ACC112 (cell line): ENCODE data around the gene RABL6.

Experiments
- H2AFZ ChIP-seq: fragments of 200-600 bp; sonication (generic); one replicate; pipeline ENCODE4 v1.6.0; 2017; ENCODE audit warnings: antibody characterized with exemption, low read length; ENCODE audit not compliant: unreplicated experiment
- H3K27ac ChIP-seq: fragments of 200-600 bp; sonication (generic); 2 replicates; pipeline ENCODE4 v1.5.1; 2014; ENCODE audit warnings: low read depth, mild to moderate bottlenecking, antibody characterized with exemption, low read length, moderate library complexity
- H3K27me3 ChIP-seq: fragments of 200-600 bp; sonication (generic); 2 replicates; pipeline ENCODE4 v1.6.1; 2014; ENCODE audit warnings: mild to moderate bottlenecking, antibody characterized with exemption, low read length, moderate library complexity, mixed read lengths; ENCODE audit not compliant: insufficient read depth
- H3K36me3 ChIP-seq: fragments of 200-600 bp; sonication (generic); 2 replicates; pipeline ENCODE4 v1.6.1; 2016; ENCODE audit warnings: mild to moderate bottlenecking, antibody characterized with exemption, low read length, moderate library complexity, mixed read lengths; ENCODE audit not compliant: insufficient read depth
- H3K4me1 ChIP-seq: fragments of 200-600 bp; sonication (generic); one replicate; pipeline ENCODE4 v1.6.1; 2016; ENCODE audit warnings: low read length, mixed read lengths; ENCODE audit not compliant: insufficient read depth, unreplicated experiment, control insufficient read depth
- H3K4me3 ChIP-seq: fragments of 200-600 bp; sonication (generic); 2 replicates; pipeline ENCODE4 v1.5.1; 2014; ENCODE audit warnings: mild to moderate bottlenecking, low read depth, low read length
- H3K79me2 ChIP-seq: fragments of 200-600 bp; sonication (generic); one replicate; pipeline ENCODE4 v1.6.0; 2016; ENCODE audit warnings: low read length; ENCODE audit not compliant: control insufficient read depth, unreplicated experiment, insufficient read depth

The RABL6 gene

GRCh38 chr9:136846376-136847087, 38.8 kb downstream of the RABL6 start:
- H3K4me3 ChIP-seq, result peak overlapping the region; percentile 91
- H3K79me2 ChIP-seq, result no peaks in the 10 kb centered on the region
- peaks cover 14% of the 10 kb centered on the region for H3K4me1 ChIP-seq
- H3K36me3 ChIP-seq, result no peaks in the 10 kb centered on the region
- H3K27me3 ChIP-seq, result peaks cover 9% of the 10 kb centered on the region; the same call in 1 of the 2 replicates
- peak overlapping the region; percentile 21; the same call in 1 of the 2 replicates for H3K27ac ChIP-seq
- H2AFZ ChIP-seq, result no peak overlapping the region

DNA sequence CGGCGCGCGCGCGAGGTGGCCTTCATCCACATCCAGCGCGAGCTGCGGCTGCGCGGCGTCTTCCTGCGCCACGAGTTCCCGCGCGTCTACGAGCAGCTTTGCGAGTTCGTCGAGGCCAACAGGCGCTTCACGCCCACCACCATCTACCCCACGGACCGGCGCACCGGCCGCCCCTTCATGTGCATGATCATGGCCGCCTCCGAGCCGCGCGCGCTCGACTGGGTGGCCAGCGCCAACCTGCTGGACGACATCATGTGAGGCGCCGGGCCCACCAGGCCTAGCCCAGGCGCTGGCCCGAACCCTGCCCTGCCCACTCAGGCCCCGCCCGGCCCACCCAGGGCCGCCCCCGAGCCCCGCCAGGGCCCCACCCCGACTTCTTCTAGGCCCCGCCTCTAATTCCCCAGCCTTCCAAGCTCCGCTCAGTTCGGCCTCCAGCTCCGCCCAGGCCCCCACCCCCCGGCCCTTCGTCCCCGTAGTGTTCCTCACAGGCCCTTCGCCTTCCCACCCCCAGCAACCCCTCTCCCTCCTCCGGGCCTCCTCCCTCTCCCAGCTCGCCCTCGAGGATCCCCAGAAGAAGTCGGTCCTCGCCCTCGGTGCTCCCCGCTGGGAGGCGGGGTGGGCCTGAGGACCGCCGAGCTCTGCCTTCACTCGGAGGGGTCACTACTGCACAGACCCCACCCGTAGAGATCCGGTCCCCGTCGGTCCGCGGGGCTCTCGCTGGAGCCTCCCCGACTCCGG, 39.5 kb downstream of the RABL6 start:
- peaks cover 8% of the 10 kb centered on the region for H3K4me1 ChIP-seq
- peak overlapping the region; percentile 51 for H2AFZ ChIP-seq
- no peaks in the 10 kb centered on the region for H3K36me3 ChIP-seq
- peak overlapping the region; percentile 66 for H3K27ac ChIP-seq
- H3K27me3 ChIP-seq, result peaks cover 9% of the 10 kb centered on the region; the same call in 1 of the 2 replicates
- H3K79me2 ChIP-seq, result no peaks in the 10 kb centered on the region
- H3K4me3 ChIP-seq, result peak overlapping the region; percentile 91

DNA sequence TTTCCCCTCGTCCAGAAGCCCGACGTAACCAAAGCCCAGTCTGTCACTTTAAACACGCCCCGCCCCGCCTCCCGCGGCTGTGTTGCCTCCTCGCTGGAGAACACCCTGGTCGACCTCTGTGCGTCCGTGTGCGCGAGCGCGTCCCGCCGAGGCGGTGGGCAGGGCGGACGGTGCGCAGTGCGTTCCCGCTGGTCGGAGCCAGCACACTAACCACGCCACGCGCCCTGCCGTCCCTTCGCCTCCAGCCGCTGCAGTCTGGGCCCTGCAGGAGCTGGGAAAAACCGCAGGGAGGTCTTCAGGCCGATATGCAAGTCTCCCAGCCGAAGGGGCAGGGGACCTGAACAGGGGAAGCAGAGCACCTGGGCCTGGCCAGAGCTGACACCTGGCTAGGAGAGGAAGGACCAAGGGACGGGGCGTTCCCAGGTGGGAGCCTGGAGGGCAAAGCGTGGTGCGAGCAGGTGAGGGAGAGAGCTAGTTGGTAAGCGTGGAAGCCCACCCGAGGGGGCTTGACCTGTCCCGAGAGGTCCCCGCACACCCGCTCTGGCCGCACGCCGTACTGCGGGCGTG, 40.2 kb downstream of the RABL6 start:
- Histone ChIP-seq H3K27ac (peak overlapping the region; percentile 86), H3K27me3 (peaks cover 9% of the 10 kb centered on the region; the same call in 1 of the 2 replicates), H2AFZ (peak overlapping the region; percentile 51), H3K4me3 (peak overlapping the region; percentile 91), H3K79me2 (no peaks in the 10 kb centered on the region), H3K36me3 (no peaks in the 10 kb centered on the region), H3K4me1 (peaks cover 8% of the 10 kb centered on the region)

GRCh38 chr9:136848393-136849037, 40.8 kb downstream of the RABL6 start:
- Histone ChIP-seq H3K4me3 (peak overlapping the region; percentile 91), H3K4me1 (peaks cover 3% of the 10 kb centered on the region), H3K27ac (peak overlapping the region; percentile 86), H3K79me2 (no peaks in the 10 kb centered on the region), H3K36me3 (no peaks in the 10 kb centered on the region), H2AFZ (peak overlapping the region; percentile 24), H3K27me3 (peaks cover 9% of the 10 kb centered on the region; the same call in 1 of the 2 replicates)

DNA sequence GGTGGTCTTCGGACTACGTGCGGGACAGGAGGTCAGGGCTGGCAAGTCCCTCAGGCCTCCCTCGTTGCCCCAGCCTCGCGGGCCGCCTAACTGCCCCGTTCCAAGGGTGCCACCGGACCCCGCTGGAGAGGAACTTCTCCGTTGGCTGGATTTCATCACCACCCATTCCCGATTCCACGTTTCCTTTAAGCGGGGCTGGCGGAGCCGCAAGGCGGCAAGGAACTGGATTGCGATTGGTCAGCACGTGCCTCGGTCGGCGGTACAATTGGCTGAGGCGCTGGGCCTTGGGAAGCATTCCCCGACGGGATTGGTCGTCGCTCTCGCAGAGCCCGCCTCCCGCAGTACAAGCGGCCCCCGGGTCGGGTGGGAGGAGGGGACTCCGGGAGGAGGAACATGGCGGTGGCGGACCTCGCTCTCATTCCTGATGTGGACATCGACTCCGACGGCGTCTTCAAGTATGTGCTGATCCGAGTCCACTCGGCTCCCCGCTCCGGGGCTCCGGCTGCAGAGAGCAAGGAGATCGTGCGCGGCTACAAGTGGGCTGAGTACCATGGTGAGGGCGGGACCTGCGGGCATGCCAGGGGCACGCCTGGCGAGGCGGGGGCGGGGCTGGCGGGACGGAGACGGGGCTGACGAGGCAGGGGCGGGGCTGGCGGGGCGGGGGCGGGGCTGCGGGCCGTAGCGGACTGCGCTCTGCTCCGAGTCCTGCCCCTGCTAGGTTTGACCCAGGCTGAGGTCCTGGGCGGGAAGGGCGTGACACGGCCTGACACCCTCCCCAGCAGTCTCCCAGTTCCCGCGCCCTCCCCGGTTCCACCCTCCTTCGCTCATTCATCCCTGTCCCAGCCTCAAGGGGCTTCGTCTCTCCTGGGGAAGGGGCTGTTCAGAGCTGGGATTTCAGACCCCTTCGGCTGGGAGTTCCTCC, 41.6 kb downstream of the RABL6 start, which contains the start of gene PHPT1:
Gene PHPT1 (plus strand): TSS at position 372 of the 922 bp plus-strand sequence. CDS start 22 bp downstream, at position 394.
- H2AFZ ChIP-seq, result peak within 1 kb of the TSS; percentile 92
- peak within 1 kb of the TSS; percentile 91 for H3K4me3 ChIP-seq
- no peaks in the 10 kb centered on the region for H3K36me3 ChIP-seq
- peak within 1 kb of the TSS; percentile 86 for H3K27ac ChIP-seq
- H3K27me3 ChIP-seq, result peaks cover 9% of the 10 kb centered on the region; the same call in 1 of the 2 replicates
- H3K4me1 ChIP-seq, result peaks cover 3% of the 10 kb centered on the region
- H3K79me2 ChIP-seq, result no peaks in the 10 kb centered on the region

DNA sequence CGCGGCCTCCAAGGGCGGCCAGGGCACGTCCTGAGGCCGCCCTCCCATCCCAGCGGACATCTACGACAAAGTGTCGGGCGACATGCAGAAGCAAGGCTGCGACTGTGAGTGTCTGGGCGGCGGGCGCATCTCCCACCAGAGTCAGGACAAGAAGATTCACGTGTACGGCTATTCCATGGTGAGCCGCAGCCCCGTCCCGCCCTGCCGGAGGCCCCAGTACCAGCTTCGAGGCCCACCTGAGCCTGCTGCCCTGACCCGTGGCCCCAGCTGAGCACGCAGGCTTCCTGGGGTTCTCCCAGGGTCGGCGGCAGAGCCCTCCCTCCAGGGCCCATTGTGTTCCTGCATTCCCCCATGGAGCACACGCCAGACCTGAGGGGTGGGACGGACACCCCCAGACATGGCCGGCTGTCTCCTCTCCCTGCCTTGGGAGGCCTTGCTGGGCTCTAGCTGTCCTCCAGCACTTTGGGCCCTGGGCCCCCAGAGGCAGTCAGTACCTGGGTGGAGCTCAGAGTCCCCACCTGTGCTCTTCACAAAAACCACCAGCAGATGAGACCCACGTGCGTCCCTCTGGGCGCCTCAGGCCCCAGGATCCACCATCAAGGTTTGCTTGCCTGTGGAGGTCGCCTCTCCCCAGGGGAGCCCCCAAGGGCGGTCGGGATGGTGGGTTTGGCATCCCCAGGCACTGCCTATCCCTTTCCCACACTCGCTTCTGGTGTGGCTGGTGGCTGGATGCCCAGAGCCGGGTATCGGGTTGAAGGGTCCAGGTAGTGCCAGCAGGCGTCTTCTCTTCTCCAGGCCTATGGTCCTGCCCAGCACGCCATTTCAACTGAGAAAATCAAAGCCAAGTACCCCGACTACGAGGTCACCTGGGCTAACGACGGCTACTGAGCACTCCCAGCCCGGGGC, 42.5 kb downstream of the RABL6 start:
- Histone ChIP-seq H3K27me3 (peaks cover 8% of the 10 kb centered on the region; the same call in 1 of the 2 replicates), H3K27ac (peak overlapping the region; percentile 43), H3K79me2 (no peaks in the 10 kb centered on the region), H3K4me3 (peak overlapping the region; percentile 91), H2AFZ (no peak overlapping the region), H3K36me3 (no peaks in the 10 kb centered on the region), H3K4me1 (peaks cover 3% of the 10 kb centered on the region)

DNA sequence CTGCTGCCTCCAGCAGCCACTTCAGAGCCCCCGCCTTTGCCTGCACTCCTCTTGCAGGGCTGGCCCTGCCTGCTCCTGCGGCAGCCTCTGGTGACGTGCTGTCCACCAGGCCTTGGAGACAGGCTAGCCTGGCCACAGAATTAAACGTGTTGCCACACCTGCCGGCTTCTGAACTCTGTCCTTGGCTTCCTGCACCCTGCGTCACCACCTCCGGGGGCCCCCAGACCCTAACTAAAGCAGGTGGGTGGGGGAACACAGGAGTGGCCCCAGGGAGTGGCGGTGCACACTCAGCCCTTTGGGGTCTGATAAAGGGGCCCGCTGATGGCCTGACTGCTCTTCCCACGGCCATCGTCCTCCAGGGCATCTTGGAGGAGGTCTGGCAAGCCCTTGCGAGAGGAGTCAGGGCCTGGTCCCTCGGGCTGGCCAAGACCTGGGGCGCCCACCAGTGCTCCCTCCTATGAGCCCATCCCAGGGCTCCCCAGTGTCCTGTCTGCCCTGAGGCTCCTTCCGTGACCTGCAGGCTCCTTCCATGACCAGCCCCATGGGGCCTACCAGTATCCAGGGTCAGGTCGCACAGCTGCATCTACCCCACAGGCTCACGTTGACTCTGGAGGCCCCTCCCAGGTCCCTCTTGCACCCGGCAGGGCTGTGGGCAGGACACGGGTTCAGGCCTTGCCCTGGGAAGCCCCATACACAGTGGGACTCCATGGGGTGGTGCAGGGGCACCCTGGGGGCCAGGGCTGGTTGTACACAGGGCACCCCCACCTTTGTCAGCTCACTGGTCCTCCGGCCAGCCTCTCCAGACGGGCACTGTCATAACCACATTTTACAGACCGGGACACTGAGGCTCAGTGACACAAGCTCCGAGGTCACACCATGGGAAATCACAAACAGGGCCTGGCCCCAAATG, 43.4 kb downstream of the RABL6 start:
- peaks cover 3% of the 10 kb centered on the region for H3K4me1 ChIP-seq
- no peak overlapping the region for H2AFZ ChIP-seq
- H3K27me3 ChIP-seq, result no peaks in the 10 kb centered on the region; the same call in 1 of the 2 replicates
- no peaks in the 10 kb centered on the region for H3K79me2 ChIP-seq
- no peak overlapping the region for H3K27ac ChIP-seq
- H3K36me3 ChIP-seq, result no peaks in the 10 kb centered on the region
- H3K4me3 ChIP-seq, result peak overlapping the region; percentile 91; the same call in 1 of the 2 replicates

GRCh38 chr9:136851941-136852663, 44.4 kb downstream of the RABL6 start, which contains the start of gene MAMDC4:
TSS of gene MAMDC4 (plus strand) at chr9:136852346. CDS start at chr9:136852417, 71 bp downstream.
- H3K36me3 ChIP-seq, result no peaks in the 10 kb centered on the region
- peaks cover 3% of the 10 kb centered on the region for H3K4me1 ChIP-seq
- H3K27me3 ChIP-seq, result no peaks in the 10 kb centered on the region
- H2AFZ ChIP-seq, result no peak within 1 kb of the TSS
- H3K79me2 ChIP-seq, result no peaks in the 10 kb centered on the region
- H3K4me3 ChIP-seq, result no peak within 1 kb of the TSS
- no peak within 1 kb of the TSS for H3K27ac ChIP-seq
